ENCODE results near the gene UBE3C.

UBE3C gene

GRCh38 chr7:157268540-157268939 lies 129.8 kb downstream of the UBE3C start:
- TF ChIP-seq CTCF (IDR thresholded peaks at IDR 0.05; ENCODE audit: control extremely low read depth, extremely low read depth, low read depth, missing control alignments), result no peak
- CTCF ChIA-PET, result interaction anchor here (0.7 to 1.0 kb wide), 2 partner anchors 295 to 300 kb away, joined by 3 read pairs; no protein-coding TSS in a partner anchor
- no peak for DNase-seq (ENCODE audit: extremely low spot score)
- POLR2A ChIA-PET, result no interaction called here

DNA sequence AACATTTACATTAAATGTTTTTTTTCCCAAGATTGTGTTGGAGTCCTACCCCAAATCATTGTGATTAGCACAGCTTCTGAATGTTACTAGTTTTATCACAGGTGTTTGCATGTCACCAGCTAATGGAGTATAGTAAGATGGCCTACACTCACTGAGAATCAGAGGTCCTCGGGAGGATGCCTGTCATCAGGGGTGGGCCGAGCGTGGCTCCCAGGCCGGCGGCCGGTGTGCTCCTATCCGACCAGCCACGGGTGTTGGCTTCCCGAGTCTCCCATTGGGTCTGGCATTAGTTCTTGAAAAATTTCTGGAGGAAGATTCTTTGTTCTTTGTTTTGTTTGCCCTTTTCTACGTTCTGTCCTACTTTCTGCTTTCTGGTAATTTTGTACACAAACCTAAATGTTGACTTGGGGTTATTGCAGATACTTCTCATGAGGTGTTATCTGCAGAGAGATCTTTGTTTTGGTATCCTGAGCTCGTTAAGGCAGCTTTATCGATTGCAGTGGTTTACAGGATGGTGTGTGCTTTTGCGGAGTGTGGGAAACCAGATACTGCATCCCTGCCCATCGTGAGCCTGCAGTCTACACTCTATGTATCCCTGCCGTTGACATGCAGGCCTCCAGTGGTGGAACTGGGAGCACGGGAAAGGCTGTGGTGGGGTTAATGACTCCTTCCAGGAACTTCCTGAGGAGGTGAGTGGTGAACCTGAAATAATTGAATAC lies 130.8 kb downstream of the UBE3C start:
- no peak for DNase-seq (ENCODE audit: extremely low spot score)
- ChIA-PET POLR2A (no interaction called here), CTCF (interaction anchor here (0.7 to 1.6 kb wide), 3 partner anchors 8 to 376 kb away, joined by 3 to 4 read pairs (median 3); partner anchors contain the start of gene LMBR1)
- no peak for TF ChIP-seq CTCF (IDR thresholded peaks at IDR 0.05; ENCODE audit: control extremely low read depth, extremely low read depth, low read depth, missing control alignments)

GRCh38 chr7:157270060-157270444 lies 131.3 kb downstream of the UBE3C start:
- TF ChIP-seq CTCF (IDR thresholded peaks at IDR 0.05; ENCODE audit: control extremely low read depth, extremely low read depth, low read depth, missing control alignments), result no peak
- ChIA-PET CTCF (interaction anchor here (1.0 to 1.6 kb wide), 2 partner anchors 9 to 377 kb away, joined by 3 to 4 read pairs; partner anchors contain the start of gene LMBR1), POLR2A (no interaction called here)
- DNase-seq (ENCODE audit: extremely low spot score), result no peak

GRCh38 chr7:157271315-157271990 lies 132.7 kb downstream of the UBE3C start:
- CTCF ChIA-PET, result interaction anchor here (0.9 to 4.8 kb wide), 8 partner anchors 19 to 378 kb away, joined by 3 to 67 read pairs (median 5); partner anchors contain the start of genes LMBR1 and NOM1
- TF ChIP-seq CTCF (IDR thresholded peaks at IDR 0.05; ENCODE audit: control extremely low read depth, extremely low read depth, low read depth, missing control alignments), result no peak
- no peak for DNase-seq (ENCODE audit: extremely low spot score)
- POLR2A ChIA-PET, result no interaction called here

GRCh38 chr7:157271991-157272324 lies 133.2 kb downstream of the UBE3C start:
- CTCF ChIA-PET, result interaction anchor here (0.8 to 4.8 kb wide), 10 partner anchors 10 to 445 kb away, joined by 3 to 67 read pairs (median 4); partner anchors contain the start of gene NOM1
- no peak for TF ChIP-seq CTCF (IDR thresholded peaks at IDR 0.05; ENCODE audit: control extremely low read depth, extremely low read depth, low read depth, missing control alignments)
- POLR2A ChIA-PET, result no interaction called here
- no peak for DNase-seq (ENCODE audit: extremely low spot score)

DNA sequence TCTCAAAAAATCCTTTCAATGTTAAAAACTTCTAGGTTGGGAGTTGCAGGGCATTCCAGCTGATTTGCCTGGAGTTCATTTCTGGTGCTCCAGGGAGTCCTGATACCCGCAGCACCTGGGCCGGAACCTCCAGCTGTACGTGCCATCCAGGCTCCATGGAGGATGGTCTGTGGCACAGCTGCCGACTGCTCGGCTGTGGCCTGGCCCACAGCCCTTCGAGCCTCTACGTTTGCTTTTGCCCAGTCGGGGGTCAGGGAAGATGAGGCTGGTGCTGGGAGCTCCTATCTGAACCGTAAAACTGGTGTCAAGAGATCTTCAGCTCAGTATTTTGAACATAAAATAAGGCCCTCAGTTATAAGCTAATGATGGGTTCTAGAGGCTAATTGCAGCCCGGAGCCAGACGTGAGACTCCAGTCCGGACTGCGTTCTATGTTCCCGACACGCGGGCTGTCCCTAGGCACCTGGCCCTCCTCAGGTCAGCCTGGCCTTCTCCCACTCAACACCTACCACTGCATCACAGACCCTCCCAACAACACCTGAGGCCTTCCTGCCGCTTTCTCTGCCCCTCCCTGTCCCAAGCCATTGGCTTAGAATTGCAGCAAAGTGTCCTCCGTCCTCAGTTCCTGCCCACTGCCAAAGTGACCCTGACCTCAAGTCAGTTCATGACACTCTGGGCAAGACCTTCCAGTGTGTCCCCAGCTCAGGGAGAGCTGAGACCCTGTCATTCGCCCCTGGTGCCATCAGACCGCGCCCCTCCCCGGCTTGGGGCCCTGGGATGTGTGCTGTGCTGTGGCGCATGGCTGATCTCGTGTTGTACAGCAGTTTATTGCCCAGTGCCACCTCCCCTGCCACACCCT lies 133.9 kb downstream of the UBE3C start:
- ChIA-PET CTCF (interaction anchor here (0.6 to 4.8 kb wide), 21 partner anchors 7 to 798 kb away, joined by 3 to 67 read pairs (median 5); partner anchors contain the start of gene NOM1), POLR2A (no interaction called here)
- DNase-seq (ENCODE audit: extremely low spot score), result no peak
- TF ChIP-seq CTCF (IDR thresholded peaks at IDR 0.05; ENCODE audit: control extremely low read depth, extremely low read depth, low read depth, missing control alignments), result no peak
